GM21737 (cell line): ENCODE measurements around the gene PPDPF.
"Not testable (repeated sequence)": the region's sequence is repeated elsewhere in the genome, so short reads cannot be mapped to it uniquely, and the experiment has no call there.

Experiments used
- ATAC-seq: cut with Tn5 transposase; IDR thresholded peaks from one replicate; pipeline ENCODE4 v1.9.1; 2021; ENCODE audit warnings: mild to moderate bottlenecking, moderate library complexity; ENCODE audit not compliant: unreplicated experiment

Gene PPDPF

GRCh38 chr20:63499338-63499969 is 21.1 kb upstream of the PPDPF start:
- no peak for ATAC-seq

DNA sequence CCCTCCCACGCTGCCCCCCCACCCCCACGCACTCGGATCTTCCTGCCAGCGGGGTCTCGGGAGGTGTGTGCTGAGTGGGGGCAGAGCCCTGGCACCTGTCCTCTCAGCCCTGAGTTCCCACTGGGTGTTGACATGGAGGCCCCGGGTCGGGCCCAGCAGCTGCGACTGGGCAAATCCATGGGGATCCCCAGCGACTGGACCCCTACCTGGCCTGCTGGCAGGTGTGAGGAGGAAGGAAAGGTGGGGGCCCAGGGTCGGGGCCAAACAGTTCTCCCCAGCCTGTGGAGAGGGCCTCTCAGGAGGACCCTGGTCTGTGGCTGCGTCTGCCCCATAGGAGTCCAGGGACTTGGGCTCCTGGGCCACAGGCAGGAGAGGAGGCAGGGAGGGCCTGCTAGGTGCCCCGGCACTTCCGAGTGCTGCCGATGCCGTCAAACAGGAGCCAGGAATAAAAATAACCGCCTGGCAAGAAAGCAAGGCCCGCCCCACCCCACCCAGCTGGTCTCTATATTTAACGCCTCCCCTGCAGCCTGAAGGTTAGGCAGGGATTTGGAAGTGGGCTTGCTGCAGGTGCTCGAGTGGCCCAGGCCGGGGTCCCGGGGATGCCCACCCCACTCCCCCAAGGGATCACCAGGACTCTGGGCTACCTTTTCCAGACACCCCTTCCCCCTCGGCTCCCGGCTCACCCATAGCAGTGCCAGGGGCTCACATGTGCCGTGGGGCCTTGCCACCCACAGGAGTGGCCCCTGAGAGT is 20.2 kb upstream of the PPDPF start:
- ATAC-seq, result no peak

DNA sequence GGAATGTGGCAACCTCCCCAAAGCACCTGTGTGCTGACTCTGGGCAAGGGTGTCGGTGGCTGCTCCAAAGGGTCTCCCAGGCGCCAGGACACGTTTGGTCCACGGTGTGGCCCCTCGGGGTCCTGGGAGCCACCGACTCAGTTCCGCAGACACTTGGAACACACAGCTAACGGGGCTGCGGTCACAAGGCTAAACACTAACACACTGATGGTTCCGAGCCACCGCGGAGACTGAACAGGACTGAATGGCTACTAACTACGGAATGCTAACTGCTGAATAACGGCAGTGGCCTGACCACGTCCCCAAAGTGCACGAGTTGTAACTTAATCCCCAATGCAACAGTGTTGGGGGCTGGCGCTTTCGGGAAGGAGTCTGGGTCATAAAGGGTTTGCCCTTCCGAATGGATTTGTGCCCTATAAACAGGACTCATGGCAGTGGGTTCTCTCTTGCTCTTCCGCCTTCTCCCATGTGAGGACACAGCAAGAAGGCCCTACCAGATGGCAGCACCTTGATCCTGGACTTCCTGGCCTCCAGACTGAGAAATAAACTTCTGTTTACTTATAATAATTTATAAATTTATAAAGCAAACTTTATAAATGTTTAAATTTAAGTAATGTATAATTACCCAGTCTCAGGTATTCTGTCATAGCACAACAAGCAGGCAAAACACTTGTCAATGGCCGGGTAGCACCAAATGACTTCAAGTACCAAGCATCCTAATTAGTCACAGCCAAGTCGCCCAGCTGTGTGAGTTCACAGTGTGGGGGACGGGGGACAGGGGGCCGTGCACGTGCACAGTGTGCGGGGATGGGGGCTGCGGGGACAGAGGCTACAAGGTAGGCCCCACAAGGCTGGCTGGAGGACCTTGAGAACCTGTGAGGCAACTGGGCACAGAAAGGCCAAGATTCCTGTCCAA is 19.4 kb upstream of the PPDPF start:
- no peak for ATAC-seq

DNA sequence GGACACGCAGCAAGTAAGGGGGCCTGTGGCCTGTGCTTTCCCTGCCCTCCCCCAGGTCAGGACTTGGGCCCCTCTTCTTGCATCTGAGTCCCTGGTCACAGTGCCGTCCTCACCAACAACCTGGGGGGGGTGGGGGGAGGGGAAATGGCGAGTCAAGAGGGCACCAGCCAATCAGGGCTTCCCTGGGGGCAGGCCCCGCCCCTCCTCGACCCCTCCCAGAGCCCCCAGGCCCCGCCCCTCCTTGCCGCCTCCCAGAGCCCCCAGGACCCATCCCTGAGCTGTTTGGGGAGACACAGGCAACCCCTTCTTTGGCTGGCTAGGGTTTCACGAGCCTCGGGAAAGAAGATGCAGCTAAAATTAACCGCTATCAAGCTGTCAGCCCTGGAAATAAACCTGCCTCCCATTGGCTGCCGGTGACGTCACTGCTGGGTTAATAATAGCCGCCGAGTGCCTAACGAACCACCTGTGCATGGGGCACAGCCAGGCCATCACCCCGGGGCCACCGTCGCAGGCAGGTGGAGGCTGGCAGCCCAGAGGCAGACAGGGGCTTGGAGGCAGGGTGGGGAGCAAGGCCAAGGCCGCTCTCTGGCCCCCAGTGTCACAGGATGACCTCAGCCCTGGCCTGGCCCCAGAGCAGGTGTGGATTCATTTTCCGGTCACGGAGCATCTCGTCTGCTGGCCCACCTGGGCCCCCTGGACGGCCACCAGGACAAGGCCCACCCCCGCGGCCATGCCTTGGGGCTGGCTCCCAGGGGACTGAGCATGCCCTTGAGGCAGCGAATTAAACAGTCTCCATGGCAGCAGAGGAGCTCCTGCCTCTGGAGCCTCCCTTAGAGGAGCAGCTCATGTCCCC is 18.5 kb upstream of the PPDPF start:
- ATAC-seq, result no peak

DNA sequence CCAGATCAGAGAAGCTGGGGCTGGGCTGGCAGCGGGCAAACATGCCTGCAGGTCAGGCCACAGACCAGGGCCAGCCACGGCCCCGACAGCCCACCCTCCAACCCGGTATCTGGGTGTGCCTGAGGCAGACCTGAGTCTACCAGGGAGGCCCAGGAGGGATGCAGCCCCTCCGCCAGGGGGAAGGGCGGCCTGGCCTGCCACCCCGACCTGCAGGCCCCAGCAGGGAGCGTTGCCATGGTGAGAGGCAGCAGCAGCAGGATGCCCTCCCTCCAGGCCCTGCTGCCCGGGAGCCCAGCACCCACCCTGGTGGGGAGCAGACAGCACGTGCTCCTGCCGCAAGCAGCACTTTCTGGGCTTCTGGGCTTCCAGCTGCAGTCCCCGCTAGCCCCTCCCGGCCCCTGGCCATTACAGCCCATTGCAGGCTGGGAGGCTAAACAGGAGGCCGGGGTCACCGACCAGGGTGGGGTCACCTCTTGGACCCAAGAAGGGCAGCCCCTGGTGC is 17.8 kb upstream of the PPDPF start:
- no peak for ATAC-seq

DNA sequence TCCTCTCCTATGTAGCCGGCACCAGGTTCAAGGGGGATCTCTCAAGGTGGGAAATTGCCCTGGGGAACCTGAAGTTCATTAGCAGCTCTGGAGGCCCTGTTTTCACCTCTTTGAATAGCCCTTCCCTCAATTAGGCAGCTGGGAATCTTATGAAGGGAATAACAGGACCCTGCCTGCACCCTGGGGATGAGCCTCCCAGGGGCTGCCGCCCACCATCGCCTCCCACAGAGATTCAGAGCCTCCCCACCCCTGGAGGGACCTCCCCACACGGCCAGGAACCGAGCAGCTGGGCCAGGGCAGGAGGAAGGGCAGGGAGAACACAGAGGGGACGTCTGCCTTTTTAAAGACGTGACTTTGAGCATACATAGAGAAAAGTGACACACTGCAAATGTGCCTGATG is 17.0 kb upstream of the PPDPF start:
- no peak for ATAC-seq

DNA sequence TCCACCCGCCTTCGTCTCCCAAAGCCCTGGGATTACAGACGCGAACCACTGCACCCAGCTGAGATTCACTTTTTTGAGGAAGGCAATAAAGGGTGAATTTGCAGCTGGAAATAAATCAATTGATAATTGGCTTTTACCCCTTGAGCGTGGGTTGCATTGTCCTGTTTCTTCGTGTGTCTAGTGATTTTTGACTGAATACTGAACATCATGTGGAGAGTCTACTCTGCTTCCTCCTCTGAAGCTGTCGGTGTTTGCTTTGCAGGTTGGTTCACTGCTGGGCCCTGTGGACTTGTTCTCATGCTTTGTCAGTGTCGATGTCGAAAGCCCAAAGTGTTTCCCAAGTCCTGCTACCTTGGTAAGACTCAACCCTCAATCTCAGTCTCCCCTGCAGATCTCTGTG is 15.9 kb upstream of the PPDPF start:
- ATAC-seq, result no peak

DNA sequence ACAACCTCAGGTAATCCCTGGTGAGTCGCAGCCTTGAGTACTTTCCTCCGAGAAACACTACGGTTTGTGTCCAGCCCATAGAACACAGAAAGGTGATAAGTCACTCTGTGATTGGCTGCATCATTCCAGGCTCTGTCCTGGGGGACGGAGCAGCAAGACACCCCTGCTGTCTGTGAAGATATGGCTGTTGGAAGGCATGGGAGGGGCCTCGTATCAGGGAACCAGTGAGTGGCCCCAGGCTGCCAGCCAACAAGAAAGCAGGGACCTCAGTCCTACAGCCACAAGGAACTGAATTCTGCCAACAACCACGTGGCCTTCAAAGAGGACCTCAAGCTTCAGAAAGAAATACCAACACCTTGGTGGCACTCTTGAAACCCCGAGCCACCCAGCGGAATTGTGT is 15.3 kb upstream of the PPDPF start:
- no peak for ATAC-seq

- ATAC-seq, result no peak
Observed at GRCh38 chr20:63505723-63506122, 14.8 kb upstream of the PPDPF start.

DNA sequence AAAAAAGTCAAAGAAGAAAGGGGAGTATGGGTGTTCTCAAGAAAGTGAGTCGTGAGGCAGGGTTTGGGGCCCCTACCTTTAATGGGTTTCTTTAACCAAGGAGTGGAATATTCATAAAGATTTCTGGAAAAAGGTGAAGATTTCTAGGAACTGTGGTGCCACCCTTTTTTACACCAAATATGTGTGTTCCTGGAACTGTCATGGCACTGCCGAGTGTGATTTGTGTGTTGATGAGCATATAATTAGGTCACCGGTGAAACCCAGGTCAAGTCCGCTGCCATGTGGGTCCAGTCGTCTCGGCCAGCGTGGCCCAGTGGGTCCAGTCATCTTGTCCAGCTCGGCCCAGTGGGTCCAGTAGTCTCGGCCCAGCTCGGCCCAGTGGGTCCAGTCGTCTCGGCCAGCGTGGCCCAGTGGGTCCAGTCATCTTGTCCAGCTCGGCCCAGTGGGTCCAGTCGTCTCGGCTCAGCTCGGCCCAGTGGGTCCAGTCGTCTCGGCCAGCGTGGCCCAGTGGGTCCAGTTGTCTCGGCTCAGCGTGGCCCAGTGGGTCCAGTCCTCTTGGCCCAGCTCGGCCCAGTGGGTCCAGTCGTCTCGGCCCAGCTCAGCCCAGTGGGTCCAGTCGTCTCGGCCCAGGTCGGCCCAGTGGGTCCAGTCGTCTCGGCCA is 13.4 kb upstream of the PPDPF start:
- ATAC-seq, result no peak

DNA sequence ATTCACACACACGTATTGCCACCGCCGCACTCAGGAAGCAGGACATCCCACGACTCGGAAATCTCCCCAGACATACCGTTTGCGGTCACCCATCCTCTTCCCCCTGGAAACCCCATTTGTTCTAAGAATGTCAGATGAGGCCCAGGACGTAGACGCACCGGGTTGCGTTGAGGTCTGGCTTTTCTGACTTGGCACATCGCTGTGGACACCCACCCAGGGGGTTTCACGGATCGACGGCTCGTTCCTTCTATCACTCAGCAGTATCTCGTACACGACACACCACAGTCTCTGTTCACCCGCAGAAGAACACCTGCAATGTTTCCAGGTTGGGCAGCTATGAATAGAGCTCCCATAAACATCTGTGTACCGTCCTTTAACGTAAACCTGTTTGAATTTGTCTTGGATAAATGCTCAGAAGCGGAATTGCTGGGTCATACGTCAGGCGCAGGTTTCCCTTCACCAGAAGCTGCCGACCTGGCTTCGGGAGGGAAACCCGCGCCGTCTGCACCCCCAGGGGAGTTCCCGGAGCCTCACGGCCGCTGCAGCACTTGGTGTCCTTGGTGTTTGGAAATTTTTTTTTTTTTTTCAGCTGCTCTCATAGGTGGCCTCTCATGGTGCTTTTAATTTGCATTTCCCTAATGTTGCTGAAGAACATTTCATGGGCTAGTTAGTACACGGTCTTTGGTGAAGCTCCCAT is 12.3 kb upstream of the PPDPF start:
- ATAC-seq, result no peak

DNA sequence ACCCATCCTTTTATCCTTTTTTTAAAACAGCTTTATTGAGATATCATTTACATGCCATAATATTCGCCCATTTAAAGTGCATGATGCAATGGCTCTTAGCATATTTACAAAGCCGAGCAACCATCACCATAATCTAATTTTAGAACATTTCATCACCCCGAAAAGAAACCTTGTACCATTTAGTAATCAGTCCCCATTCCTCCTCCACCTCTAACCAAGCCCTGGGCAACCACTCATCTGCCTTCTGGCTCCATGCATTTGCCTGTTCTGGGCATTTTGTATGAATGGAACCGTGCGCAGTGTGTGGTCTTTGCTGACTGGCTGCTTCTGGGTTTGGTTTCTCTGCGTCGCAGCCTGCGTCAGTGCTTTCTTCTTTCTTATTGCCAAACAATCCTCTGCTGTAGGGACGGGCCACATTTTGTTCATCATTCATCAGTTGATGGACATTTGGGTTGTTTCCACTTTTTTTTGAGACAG is 11.4 kb upstream of the PPDPF start:
- ATAC-seq, result no peak

- no peak for ATAC-seq
Observed at GRCh38 chr20:63513207-63513606, 7.4 kb upstream of the PPDPF start.

GRCh38 chr20:63514520-63514919 is 6.0 kb upstream of the PPDPF start:
- not testable (repeated sequence) for ATAC-seq

GRCh38 chr20:63517376-63518309 is 2.9 kb upstream of the PPDPF start:
- ATAC-seq, result no peak

GRCh38 chr20:63518351-63518861 is 2.2 kb upstream of the PPDPF start:
- no peak for ATAC-seq

DNA sequence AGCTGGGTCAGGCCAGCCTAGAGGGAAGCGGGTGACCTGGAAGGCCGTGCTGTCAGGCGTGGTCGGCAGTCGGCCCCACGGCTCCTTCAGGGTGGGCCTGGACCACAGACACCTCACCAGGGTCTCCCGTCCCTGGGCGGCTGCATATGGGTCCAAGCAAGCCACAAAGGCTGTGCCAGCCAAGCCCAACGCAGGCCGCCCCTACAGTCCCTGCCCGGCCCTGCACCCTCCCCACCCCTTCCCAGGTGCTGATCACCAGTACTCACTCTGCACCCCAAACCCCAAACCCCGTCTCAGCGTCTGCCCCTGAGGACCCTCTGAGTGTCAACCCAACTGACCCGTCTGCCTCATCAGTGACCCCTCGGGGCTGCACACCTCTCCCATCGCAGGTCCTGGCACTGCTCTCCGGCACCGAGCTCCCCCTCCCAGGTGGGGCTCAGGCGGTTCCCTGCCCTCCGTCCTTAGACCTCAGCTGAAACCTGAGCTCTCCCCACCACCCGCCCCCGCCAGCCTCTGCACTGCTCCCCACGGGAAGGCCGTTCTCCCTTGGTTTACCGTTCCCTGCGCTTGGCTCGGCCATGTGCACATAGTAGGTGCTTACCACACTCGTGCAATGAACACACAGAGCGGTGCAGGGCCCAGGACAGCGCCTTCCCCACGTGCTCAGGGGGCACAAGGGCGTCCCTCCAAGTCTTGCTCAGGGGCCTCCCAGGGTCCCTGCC is 1.5 kb upstream of the PPDPF start:
- no peak for ATAC-seq
